ENCODE measurements around the gene BCR. TPM values are rescaled to one million over a fixed set of nuclear protein-coding genes. Genes with fewer than 3 reads are reported as not detected.

Gene BCR
- total RNA-seq, 1 experiment from 2014 or later = 129 TPM

GRCh38 chr22:23250056-23250784 lies 69.9 kb downstream of the BCR start (continued):
- TF ChIP-seq TCF7 (CRISPR knock-in tag; IDR thresholded peaks at IDR 0.05; ENCODE audit: low read depth) (no peak), CREB1 (CRISPR knock-in tag; IDR thresholded peaks at IDR 0.05) (no peak)

- Mint-ChIP-seq H3K9me3 (no peaks in the 10 kb centered on the region), H3K4me3 (no peak overlapping the region), H3K27ac (peak overlapping the region; percentile 83; the same call in 1 of the 2 replicates), H3K36me3 (peaks cover 24% of the 10 kb centered on the region), H3K4me1 (peaks cover 72% of the 10 kb centered on the region), H3K27me3 (ENCODE audit: low read depth) (no peaks in the 10 kb centered on the region)
- ATAC-seq (no peak), DNase-seq (ENCODE audit: low spot score) (no peak)
- ChIA-PET CTCF (interaction anchor here (0.7 to 3.6 kb wide), 5 partner anchors 8 to 67 kb away, joined by 3 to 16 read pairs (median 9); no protein-coding TSS in a partner anchor), POLR2A (no interaction called here)
- TF ChIP-seq STAT6 (CRISPR knock-in tag; conservative IDR thresholded peaks at IDR 0.05; ENCODE audit: low read depth) = no peak
- TF ChIP-seq HMGA2 (CRISPR knock-in tag; IDR thresholded peaks at IDR 0.05) = no peak
- no peak for TF ChIP-seq ZNF416 (CRISPR knock-in tag; IDR thresholded peaks at IDR 0.05)
- no peak for TF ChIP-seq JAZF1 (CRISPR knock-in tag; IDR thresholded peaks at IDR 0.05)
- no peak for TF ChIP-seq NFYB (CRISPR knock-in tag; conservative IDR thresholded peaks at IDR 0.05; ENCODE audit: low read depth)
- no peak for TF ChIP-seq ATF1 (CRISPR knock-in tag; IDR thresholded peaks at IDR 0.05)
- no peak for TF ChIP-seq MAX (CRISPR knock-in tag; IDR thresholded peaks at IDR 0.05)
- TF ChIP-seq ARID4B (CRISPR knock-in tag; IDR thresholded peaks at IDR 0.05; ENCODE audit: borderline replicate concordance) = no peak
- no peak for TF ChIP-seq MLX (CRISPR knock-in tag; IDR thresholded peaks at IDR 0.05)
- no peak for TF ChIP-seq FOXJ3 (CRISPR knock-in tag; IDR thresholded peaks at IDR 0.05; ENCODE audit: borderline replicate concordance)
- TF ChIP-seq ZBTB21 (CRISPR knock-in tag; IDR thresholded peaks at IDR 0.05; ENCODE audit: borderline replicate concordance) = no peak
- no peak for TF ChIP-seq HMGXB4 (CRISPR knock-in tag; IDR thresholded peaks at IDR 0.05)
- no peak for TF ChIP-seq E2F5 (CRISPR knock-in tag; IDR thresholded peaks at IDR 0.05)
- no peak for TF ChIP-seq ZNF671 (CRISPR knock-in tag; IDR thresholded peaks at IDR 0.05)
- no peak for TF ChIP-seq ZNF532 (CRISPR knock-in tag; IDR thresholded peaks at IDR 0.05; ENCODE audit: borderline replicate concordance)
- TF ChIP-seq ETV6 (CRISPR knock-in tag; IDR thresholded peaks at IDR 0.05) = no peak
- TF ChIP-seq ZNF138 (CRISPR knock-in tag; conservative IDR thresholded peaks at IDR 0.05) = no peak
Observed at GRCh38 chr22:23250785-23251363, 70.6 kb downstream of the BCR start.

Measured in WTC11 (cell line).